GM13976 (cell line): ENCODE results near the gene ARL6IP4.

Source experiments
- DNase-seq: peaks from one replicate; pipeline ENCODE4 v3.0.0; 2012; ENCODE audit warnings: low spot score
- CTCF ChIP-seq: IDR thresholded peaks from 2 replicates; pipeline ENCODE4 v1.5.1; 2012; ENCODE audit warnings: borderline replicate concordance, mild to moderate bottlenecking; ENCODE audit not compliant: insufficient read depth; ENCODE audit errors: extremely low read depth, missing control alignments, control extremely low read depth
- in situ Hi-C: fragments of 300-500 bp; cut with MboI; formaldehyde crosslinking; loops from one replicate; pipeline ENCODE4 v1.12.0; 2022; ENCODE audit warnings: low sequenced_read_pairs, mixed read lengths, inconsistent platforms; ENCODE audit not compliant: unreplicated experiment

The ARL6IP4 gene

GRCh38 chr12:122983789-122984515, 3.5 kb downstream of the ARL6IP4 start:
- TF ChIP-seq CTCF: no peak
- no peak for DNase-seq
- in situ Hi-C loops: no loop called here

- in situ Hi-C loops: no loop called here
- no peak for DNase-seq
- TF ChIP-seq CTCF: no peak
These were observed 4.3 kb downstream of the ARL6IP4 start for GRCh38 chr12:122984612-122985337.

GRCh38 chr12:122985338-122986257, 5.1 kb downstream of the ARL6IP4 start:
- DNase-seq: no peak
- TF ChIP-seq CTCF: no peak
- in situ Hi-C loops: no loop called here

GRCh38 chr12:122986258-122986871, 5.9 kb downstream of the ARL6IP4 start:
- no peak for DNase-seq
- no peak for TF ChIP-seq CTCF
- in situ Hi-C loops: no loop called here

- TF ChIP-seq CTCF: no peak
- in situ Hi-C loops: no loop called here
- DNase-seq: no peak
These were observed 6.8 kb downstream of the ARL6IP4 start for GRCh38 chr12:122987086-122987951.
